HG02642 (cell line): Measurements from ENCODE around the gene CERS2.

Experiments
- ATAC-seq: cut with Tn5 transposase; IDR thresholded peaks from one replicate; pipeline ENCODE4 v1.9.1; 2021; ENCODE audit warnings: mild to moderate bottlenecking; ENCODE audit not compliant: unreplicated experiment, poor library complexity

Gene CERS2

GRCh38 chr1:150925080-150925479 lies 49.6 kb downstream of the CERS2 start:
- ATAC-seq: no peak

- ATAC-seq: peak; percentile 30
These were observed 52.1 kb downstream of the CERS2 start for GRCh38 chr1:150922519-150922975.

GRCh38 chr1:150917387-150917786 lies 57.2 kb downstream of the CERS2 start:
- no peak for ATAC-seq
